ENCODE results near the gene TCL1B.

TCL1B gene

DNA sequence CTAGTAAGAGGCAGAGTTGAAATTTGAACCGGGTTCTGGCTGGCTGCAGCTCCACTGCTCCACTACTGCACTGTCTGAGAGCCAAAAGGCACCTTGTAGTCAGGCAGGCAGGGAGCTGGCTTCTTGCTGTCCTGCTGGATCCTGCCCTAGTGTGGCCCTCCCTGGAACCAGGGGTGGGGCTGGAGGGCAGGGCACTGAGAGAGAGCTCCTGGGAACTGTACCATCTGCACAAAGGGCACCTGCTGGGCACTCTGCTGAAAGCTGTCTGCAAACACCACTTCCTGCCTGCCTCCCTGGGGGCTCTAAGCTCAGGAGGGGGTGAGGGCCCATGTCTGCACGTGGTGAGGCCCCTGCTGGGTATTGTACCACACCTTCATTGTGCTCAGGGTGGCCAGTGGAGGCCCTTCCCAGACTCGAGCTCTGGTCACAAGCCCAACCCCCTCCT lies 19.0 kb upstream of the TCL1B start:
- no peak for DNase-seq (ENCODE audit: low read depth)

DNA sequence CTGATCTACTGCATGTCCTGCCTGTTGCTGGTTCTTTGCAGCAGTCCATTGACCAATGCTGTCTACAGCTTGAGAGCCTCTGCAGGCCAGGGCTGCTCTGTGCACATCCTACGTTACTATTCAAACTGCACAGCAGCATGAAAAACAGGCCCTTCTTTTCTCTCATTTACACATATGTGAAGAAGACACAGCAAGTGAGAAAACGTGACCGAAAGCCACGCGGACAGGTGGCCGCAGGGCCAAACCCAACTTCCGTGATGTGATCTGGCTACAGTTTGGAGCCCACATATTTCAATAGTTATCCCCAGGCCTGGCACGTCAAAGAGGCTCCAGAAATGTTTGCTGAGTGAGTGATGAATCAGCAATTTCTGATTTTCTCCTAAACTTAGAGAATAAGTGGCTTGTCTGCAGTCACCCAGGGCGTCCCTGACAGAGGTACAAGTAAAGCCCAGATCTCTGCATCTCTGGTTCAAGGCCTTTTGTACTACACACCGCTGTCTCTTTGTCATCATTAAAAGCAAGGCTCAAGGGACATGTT lies 17.9 kb upstream of the TCL1B start:
- no peak for DNase-seq (ENCODE audit: low read depth)

GRCh38 chr14:95674613-95675012 lies 11.6 kb upstream of the TCL1B start:
- no peak for DNase-seq (ENCODE audit: low read depth)

GRCh38 chr14:95675486-95675885 lies 10.7 kb upstream of the TCL1B start:
- no peak for DNase-seq (ENCODE audit: low read depth)

DNA sequence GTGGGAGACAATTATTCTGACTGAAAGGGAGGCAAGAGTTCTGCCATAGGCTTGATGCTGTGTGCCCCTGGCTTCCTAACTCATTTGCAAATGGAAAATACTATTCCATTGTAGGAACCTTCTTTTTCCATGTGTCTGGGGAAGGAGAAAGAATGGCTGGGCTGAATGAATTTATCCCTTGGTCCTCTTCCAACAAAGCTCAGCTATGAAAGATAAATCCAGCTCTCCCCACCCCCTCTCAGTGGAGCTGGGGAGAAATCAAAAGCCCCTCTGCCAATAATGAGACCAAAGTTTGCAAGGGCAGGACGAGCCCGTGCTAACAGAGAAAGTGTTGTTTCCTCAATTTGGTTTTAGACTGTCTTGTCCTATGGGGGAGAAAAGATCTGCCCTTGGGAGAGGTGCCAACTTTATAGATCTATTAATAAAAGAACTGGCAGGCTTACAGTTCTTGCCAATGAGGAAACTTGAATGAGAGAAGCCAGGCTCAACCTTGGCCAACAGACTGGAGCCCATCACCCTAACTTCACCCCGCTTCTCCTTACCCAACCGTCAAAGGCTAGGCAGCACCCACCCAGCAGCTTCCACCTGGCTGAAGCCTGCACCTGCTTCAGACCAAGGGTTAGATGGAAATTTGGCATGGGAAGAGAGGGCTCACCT lies 8.9 kb upstream of the TCL1B start:
- DNase-seq (ENCODE audit: low read depth) = no peak

DNA sequence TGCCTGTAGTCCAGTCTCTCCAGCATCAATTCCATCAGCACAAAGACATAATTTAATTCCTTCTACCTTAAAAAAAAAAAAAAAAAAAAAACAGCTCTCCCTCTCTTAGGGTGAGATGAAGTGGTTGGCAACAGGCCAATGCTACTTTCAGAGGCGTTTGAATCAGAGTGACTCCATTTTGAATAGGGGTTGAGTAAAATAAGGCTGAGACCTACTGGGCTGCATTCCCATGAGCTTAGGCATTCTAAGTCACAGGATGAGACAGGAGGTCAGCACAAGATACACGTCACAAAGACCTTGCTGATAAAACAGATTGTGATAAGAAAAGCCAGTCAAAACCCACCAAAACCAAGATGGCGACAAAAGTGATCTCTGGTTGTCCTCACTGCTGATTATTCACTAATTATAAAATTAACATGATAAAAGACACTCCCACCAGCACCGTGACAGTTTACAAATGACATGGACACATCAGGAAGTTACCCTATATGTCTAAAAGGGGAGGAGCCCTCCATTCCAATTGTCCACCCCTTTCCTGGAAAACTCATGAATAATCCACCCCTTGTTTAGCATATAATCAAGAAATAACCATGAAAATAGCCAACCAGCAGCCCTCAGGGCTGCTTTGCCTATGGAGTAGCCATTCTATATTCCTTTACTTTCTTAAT lies 6.9 kb upstream of the TCL1B start:
- no peak for DNase-seq (ENCODE audit: low read depth)

GRCh38 chr14:95679998-95680735 lies 6.1 kb upstream of the TCL1B start:
- DNase-seq (ENCODE audit: low read depth) = no peak

DNA sequence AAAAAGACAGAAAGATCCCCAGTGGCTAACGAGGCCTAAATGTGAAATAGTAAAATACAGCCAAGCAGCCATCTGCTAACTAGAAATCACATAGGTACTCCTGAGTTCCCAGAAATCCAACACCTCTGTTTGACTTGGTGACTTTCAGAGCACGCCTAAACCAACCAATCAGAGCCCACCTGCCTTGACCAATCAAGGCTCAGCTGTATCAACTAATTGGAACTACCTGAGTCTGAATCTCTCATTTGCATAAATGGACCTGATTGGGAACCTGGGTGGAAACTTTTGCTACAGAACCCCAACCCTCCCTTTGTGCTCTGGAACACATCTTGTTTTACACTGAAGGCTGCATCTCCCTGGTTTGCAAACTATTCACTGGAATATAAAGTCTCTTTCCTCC lies 5.1 kb upstream of the TCL1B start:
- DNase-seq (ENCODE audit: low read depth) = no peak

DNA sequence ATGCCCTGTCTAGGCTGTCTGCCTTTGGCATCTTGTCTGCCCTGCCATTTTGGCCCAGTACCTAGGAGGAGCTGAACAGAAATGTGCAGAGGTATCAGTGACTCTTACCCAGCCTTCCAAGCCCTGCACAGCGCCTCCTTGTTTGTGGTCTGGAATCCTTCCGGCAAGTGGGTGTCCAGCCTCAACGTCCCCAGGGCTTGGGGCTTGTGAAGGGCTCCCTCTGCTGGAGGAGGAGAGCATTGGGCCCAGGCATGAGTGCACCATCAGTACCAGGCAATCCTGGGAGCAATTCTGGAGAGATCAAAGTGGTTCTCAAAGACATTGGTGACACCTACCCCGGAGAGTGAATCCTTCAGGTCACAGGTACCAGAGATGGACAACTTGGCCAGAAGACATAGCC lies 2.4 kb upstream of the TCL1B start:
- no peak for DNase-seq (ENCODE audit: low read depth)

DNA sequence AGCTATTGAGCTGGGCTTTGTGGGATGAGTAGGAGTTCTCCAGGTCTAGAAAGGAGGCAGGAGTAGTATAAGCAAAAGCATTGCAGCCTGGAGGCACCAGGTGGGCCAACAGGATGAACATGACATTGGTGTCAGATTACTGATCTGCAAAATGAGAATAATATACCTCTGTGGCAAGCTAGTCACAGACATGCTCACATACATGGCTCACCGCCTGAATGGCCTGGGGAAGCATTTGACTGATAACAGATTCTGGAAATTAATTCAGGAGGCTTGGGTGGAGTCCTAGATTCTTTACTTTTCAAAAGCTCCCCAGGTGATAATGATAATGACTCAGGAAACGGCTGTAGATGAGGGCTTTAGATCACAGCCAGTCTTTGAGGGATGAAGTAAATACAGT lies 709 bp downstream of the TCL1B start:
- no peak for DNase-seq (ENCODE audit: low read depth)

- no peak for DNase-seq (ENCODE audit: low read depth)
Observed at GRCh38 chr14:95689441-95689840, 3.2 kb downstream of the TCL1B start.

GRCh38 chr14:95690815-95691214 lies 4.6 kb downstream of the TCL1B start:
- no peak for DNase-seq (ENCODE audit: low read depth)

- no peak for DNase-seq (ENCODE audit: low read depth)
Observed at GRCh38 chr14:95691591-95691990, 5.4 kb downstream of the TCL1B start.

DNA sequence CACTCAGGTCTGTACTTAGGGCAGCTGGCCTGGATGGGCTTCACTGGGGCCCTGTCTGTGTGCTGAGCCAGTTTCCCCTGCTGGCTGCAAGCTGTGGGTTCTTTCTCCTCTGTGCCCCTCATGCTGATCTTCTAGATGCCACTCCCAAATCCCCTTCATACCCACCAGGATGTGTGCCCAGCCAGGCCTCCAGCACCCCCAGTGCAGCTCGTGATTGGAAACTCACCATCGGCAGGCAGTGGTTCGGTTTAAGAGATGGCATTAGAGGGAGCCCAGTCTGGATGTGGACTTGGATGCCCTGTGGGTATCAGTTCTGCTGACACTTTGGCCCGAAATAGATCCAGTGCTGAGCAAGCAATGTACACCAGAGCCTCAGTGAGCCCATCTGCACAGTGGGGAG lies 5.9 kb downstream of the TCL1B start:
- DNase-seq (ENCODE audit: low read depth) = no peak

GRCh38 chr14:95695051-95695450 lies 8.8 kb downstream of the TCL1B start:
- no peak for DNase-seq (ENCODE audit: low read depth)

- no peak for DNase-seq (ENCODE audit: low read depth)
Observed at GRCh38 chr14:95695913-95696312, 9.7 kb downstream of the TCL1B start.

- no peak for DNase-seq (ENCODE audit: low read depth)
Observed at GRCh38 chr14:95696741-95697140, 10.5 kb downstream of the TCL1B start.

GRCh38 chr14:95697764-95698163 lies 11.5 kb downstream of the TCL1B start:
- no peak for DNase-seq (ENCODE audit: low read depth)

- no peak for DNase-seq (ENCODE audit: low read depth)
Observed at GRCh38 chr14:95698287-95698686, 12.1 kb downstream of the TCL1B start.

- no peak for DNase-seq (ENCODE audit: low read depth)
Observed at GRCh38 chr14:95699412-95699811, 13.2 kb downstream of the TCL1B start.

GRCh38 chr14:95700221-95700976 lies 14.2 kb downstream of the TCL1B start:
- no peak for DNase-seq (ENCODE audit: low read depth)

- DNase-seq (ENCODE audit: low read depth) = no peak
Observed at GRCh38 chr14:95701846-95702221, 15.6 kb downstream of the TCL1B start.

All from stimulated activated CD8-positive, alpha-beta memory T cell treated with anti-CD3 and anti-CD28 coated beads, Interleukin-12 subunit alpha, Interleukin-12 subunit beta, amount 100 ng/mL, for 4 hours (primary cell).